ENCODE measurements around the gene SHC3. TPM values are rescaled to one million over a fixed set of nuclear protein-coding genes. Genes with fewer than 3 reads are reported as not detected.
A peak's percentile ranks its signal among the peaks of the same experiment; 100 is the strongest.

Gene SHC3
- total RNA-seq, 1 donor from 2014 or later, result 0.96 TPM

DNA sequence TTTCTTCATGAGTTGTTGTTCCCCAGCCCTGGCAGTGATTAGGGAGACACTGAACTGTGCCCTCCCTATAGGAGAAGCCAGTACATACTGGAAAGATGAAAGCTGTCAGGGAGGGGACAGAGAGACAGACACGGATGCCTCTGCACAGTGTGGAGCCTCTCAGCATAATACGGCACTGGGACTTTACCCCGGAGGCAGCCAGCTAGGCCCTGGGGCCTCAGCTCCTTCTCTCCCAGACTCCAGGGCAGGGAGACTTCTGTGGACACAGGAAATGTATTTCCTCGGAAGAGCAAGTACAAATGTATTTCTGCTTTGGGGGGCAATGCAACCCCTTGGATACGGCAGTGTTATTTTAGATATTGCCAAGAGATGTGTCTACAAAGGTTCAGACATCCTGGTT, 125.3 kb downstream of the SHC3 start:
- H3K36me3 ChIP-seq, result no peaks in the 10 kb centered on the region
- H3K9me3 ChIP-seq (replicated peaks), result no peaks in the 10 kb centered on the region
- H3K27me3 ChIP-seq (ENCODE audit: low read depth), result no peaks in the 10 kb centered on the region
- no peaks in the 10 kb centered on the region for H3K4me1 ChIP-seq
- DNase-seq, result no peak
- no peak overlapping the region for H3K4me3 ChIP-seq
- intact Hi-C loops (cut with micrococcal nuclease), result no loop called here
- TF ChIP-seq, protein P1, sequence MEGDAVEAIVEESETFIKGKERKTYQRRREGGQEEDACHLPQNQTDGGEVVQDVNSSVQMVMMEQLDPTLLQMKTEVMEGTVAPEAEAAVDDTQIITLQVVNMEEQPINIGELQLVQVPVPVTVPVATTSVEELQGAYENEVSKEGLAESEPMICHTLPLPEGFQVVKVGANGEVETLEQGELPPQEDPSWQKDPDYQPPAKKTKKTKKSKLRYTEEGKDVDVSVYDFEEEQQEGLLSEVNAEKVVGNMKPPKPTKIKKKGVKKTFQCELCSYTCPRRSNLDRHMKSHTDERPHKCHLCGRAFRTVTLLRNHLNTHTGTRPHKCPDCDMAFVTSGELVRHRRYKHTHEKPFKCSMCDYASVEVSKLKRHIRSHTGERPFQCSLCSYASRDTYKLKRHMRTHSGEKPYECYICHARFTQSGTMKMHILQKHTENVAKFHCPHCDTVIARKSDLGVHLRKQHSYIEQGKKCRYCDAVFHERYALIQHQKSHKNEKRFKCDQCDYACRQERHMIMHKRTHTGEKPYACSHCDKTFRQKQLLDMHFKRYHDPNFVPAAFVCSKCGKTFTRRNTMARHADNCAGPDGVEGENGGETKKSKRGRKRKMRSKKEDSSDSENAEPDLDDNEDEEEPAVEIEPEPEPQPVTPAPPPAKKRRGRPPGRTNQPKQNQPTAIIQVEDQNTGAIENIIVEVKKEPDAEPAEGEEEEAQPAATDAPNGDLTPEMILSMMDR (IDR thresholded peaks at IDR 0.05; ENCODE audit: borderline replicate concordance), result no peak
- peak overlapping the region; percentile 55 for H3K27ac ChIP-seq (replicated peaks)

DNA sequence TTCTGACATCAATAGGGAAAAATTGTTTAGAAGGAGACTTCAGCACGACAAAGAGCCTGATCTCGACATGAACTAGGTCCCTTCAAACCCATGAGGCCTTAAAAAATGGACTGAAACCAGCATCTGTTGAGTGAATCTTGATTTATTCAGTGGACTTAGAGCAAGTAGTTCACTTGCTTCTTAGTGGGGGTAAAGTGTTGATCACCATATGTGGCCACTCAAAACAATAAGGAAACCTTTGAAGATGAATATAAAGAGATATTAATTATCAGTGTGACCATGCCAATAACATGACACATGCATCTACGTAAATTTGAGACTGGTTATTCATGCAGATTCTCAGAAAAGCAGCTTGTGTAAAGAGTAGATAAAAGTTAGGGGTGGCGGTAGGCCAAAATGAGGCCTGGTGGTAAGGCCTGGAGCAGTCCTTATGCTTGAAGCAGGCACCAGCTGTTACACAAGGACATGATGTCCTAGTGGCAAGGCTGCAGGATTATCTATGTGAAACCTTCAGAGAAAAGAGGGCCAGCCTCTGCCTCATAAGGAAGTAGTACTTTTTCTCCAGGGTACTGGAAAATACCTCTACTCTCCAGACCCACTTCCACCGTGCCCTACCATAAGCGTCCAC, 126.0 kb downstream of the SHC3 start:
- TF ChIP-seq, protein P1 (IDR thresholded peaks at IDR 0.05; ENCODE audit: borderline replicate concordance), result no peak
- Histone ChIP-seq H3K27ac (replicated peaks) (peak overlapping the region; percentile 55), H3K4me3 (no peak overlapping the region), H3K27me3 (ENCODE audit: low read depth) (no peaks in the 10 kb centered on the region), H3K4me1 (no peaks in the 10 kb centered on the region), H3K36me3 (no peaks in the 10 kb centered on the region), H3K9me3 (replicated peaks) (no peaks in the 10 kb centered on the region)
- intact Hi-C loops (cut with micrococcal nuclease), result no loop called here
- DNase-seq, result no peak

DNA sequence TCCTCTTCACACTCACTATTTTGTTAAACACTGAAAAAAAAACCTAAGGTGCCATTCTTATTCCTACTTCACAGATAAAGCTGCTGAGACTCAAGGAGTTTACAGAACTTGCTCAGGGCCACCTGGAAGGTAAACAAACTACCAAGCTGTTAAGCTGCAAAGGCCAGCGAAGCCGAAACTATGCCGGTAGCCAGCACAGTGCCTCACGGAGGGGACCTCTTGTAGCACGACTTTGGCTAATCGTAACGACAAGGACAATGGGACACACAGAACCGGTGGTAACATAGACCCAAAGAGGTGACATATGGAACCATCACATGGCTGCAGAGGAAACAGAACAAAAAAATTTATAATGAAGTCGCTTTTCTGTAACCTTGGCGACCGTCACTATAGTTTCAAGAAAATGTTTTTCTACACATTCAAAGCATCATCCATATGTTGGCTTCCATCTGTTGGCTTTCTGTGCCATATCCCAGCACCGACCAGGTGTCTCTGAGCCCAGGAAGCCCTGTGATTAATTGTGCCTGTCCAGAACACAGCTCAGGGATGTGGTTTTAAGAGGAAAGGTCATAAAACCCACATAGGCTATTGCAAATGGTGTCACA, 127.1 kb downstream of the SHC3 start:
- TF ChIP-seq, protein P1 (IDR thresholded peaks at IDR 0.05; ENCODE audit: borderline replicate concordance), result no peak
- Histone ChIP-seq H3K27ac (replicated peaks) (no peak overlapping the region), H3K4me1 (no peaks in the 10 kb centered on the region), H3K36me3 (no peaks in the 10 kb centered on the region), H3K27me3 (ENCODE audit: low read depth) (no peaks in the 10 kb centered on the region), H3K9me3 (replicated peaks) (no peaks in the 10 kb centered on the region), H3K4me3 (no peak overlapping the region)
- intact Hi-C loops (cut with micrococcal nuclease), result no loop called here
- DNase-seq, result no peak

DNA sequence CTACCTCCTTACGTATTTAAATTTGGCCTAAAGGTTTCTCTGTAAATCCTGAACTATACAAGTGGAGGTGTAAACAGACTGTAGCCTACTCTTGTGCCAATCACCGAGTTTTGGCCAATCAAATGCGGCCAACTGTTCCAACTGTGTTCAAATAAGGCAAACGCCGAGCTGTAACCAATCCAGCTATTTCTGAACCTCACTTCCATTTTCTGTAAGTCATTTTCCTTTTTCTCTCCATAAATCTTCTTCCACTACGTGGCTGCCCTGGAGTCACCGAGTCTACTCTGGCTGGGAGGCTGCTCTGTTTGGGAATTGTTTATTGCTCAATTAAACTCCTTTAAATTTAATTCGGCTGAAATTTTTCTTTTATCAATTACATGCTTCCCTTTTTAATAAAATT, 129.0 kb downstream of the SHC3 start:
- TF ChIP-seq, protein P1 (IDR thresholded peaks at IDR 0.05; ENCODE audit: borderline replicate concordance), result no peak

DNA sequence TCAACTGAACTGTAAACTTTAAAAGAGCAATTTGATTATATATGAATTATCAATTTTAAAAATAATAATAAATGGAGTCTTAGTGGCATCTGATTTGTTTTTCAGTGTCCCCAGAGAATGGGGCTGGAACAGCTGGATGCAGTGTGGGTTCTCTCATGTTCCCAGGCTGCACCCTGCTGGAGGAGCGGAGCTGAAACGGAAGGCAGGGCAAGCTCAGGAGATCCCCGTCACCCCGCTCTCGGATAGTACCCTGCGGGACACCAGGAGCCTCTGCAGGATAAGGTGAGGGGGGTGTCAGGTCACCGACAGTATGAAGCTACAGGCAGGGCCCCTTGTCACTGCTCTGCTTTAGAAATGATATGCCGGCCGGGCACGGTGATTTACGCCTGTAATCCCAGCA, 130.0 kb downstream of the SHC3 start:
- Histone ChIP-seq H3K27ac (replicated peaks) (no peak overlapping the region), H3K27me3 (ENCODE audit: low read depth) (no peaks in the 10 kb centered on the region), H3K4me3 (no peak overlapping the region), H3K9me3 (replicated peaks) (no peaks in the 10 kb centered on the region), H3K4me1 (no peaks in the 10 kb centered on the region), H3K36me3 (no peaks in the 10 kb centered on the region)
- TF ChIP-seq, protein P1 (IDR thresholded peaks at IDR 0.05; ENCODE audit: borderline replicate concordance), result no peak
- DNase-seq, result no peak
- intact Hi-C loops (cut with micrococcal nuclease), result no loop called here

More for the DNA sequence above, 129.0 kb downstream of the SHC3 start:
- Histone ChIP-seq H3K36me3 (no peaks in the 10 kb centered on the region), H3K27ac (replicated peaks) (no peak overlapping the region), H3K4me1 (no peaks in the 10 kb centered on the region), H3K4me3 (no peak overlapping the region), H3K9me3 (replicated peaks) (no peaks in the 10 kb centered on the region), H3K27me3 (ENCODE audit: low read depth) (no peaks in the 10 kb centered on the region)
- intact Hi-C loops (cut with micrococcal nuclease), result no loop called here
- DNase-seq, result no peak
